NCI-H2196 (cell line): Measurements from ENCODE around the gene SBF2.
"Not testable (repeated sequence)": the region's sequence is repeated elsewhere in the genome, so short reads cannot be mapped to it uniquely, and the experiment has no call there.

Source experiments
- DNase-seq: peaks from one replicate; lab custom pipeline; 2025; ENCODE audit not compliant: unreplicated experiment; lab: John Stamatoyannopoulos, UW

The SBF2 gene

GRCh38 chr11:10022764-10023163 is 271.3 kb downstream of the SBF2 start:
- DNase-seq = no peak

- DNase-seq = no peak
Observed at GRCh38 chr11:10021563-10021962, 272.5 kb downstream of the SBF2 start.

GRCh38 chr11:10019906-10020682 is 273.9 kb downstream of the SBF2 start:
- peak; percentile 9 for DNase-seq

DNA sequence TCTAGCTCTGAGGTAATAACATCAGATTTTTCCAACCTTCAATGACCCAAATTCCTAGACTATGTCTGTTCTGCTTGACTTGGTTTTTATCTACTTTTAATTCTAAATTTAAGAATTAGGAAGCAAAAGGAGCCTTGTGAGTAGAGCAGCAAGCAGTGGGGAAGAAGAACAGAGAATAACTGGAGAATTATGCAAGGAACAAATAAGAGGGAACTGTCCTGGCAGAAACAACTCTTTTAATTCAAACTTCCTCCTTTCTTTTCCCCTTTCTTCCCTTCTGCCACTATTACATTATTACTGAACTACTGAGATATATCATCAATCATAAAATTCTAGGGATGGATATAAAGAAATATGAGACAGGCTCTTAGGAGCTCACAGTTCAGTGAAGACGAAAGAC is 276.1 kb downstream of the SBF2 start:
- DNase-seq = no peak

DNA sequence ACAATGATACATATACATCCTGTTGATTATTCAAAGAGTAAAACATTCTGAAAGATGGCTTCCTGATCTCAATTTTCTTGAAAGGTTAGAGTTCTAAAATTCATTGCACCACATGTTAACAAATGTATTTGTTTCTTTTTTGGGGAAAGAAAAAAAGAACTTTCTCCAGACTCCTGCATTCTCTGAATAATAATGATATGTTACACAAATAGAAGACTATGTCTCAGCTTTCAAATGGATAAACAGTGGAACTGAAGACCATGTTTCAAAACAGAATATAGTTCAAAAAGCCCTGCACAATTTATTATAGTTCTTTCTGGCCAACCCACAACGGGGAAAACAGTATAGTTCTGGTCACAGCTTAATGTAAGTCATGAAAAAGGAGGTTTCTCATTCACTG is 277.0 kb downstream of the SBF2 start:
- DNase-seq = no peak

DNA sequence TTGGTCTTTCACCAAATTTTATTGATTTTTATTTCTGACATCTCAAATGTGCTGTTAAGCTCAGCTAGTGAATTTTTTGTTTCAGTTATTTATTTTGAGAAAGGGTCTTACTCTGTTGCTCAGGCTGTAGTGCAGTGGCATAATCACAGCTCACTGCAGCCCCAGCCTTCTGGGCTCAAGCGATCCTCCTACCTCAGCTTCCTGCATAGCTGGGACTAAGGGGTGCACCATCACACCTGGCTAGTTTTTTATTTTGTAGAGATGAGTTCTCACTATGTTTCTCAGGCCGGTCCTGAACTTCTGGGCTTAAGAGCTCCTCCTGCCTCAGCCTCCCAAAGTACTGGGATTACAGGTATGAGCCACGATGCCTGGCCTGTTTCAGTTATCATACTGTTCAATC is 282.0 kb downstream of the SBF2 start:
- DNase-seq = no peak

DNA sequence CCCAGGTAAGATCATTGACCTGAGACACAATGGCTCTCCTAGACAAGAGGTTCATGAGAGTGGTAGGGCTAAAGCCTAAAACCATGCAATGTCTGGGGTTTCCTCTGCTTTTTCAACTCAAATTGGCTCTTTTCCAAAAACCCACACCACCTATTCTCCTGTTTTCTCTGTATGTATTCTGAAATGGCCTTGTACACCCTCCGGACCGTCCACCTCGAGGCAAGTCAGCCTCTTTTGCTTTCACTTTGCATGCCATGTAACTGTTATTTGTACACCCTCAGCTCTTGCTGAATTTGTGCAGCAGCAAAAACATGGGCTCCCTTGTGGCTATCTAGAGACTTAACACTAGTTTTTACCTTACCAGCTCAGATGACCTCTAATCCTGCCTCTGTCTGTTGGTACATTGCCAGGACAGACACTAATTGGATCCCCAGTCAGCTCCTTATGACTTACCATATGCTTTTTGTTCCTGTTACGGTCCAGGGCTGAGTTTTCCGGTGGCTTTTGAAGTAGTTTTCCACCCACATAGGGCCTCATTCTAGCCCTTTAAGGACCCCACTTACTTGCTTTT is 288.0 kb downstream of the SBF2 start:
- no peak for DNase-seq

- DNase-seq = no peak
Observed at GRCh38 chr11:10004526-10005113, 289.4 kb downstream of the SBF2 start.

DNA sequence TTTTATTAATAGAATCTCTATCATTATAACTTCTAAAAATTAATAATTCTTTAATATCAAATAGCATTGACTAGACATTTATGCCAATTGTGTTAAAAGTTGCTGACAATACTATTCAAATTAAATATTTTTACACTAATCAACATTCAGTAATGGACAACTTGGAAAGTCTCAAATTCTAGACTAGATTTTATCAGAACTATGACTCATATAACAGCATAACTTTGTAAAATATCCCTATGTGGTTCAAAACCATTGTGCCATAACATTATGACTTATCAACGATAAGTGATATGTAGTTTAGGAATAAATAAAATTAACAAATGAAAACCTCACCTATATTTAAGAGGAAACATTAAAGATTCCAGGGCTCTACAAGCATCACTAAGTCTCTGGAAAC is 291.8 kb downstream of the SBF2 start:
- no peak for DNase-seq

DNA sequence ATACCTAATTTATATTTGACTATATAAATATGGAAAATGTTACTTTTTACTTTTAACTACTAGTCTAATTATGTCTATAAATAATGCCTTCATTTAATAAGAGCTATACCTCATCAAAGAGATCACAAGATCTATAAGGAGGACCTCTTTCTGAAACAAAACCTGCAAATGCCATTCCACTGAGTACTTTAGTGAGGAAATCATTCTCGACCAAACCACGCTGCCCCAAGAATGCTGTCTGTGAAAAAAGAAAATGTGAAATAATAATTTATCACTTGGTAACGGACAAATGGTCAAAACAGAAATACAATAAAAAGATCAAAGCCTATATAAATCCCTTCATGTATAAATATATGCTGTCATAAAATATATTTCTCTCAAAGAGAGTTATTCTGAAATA is 301.7 kb downstream of the SBF2 start:
- no peak for DNase-seq

GRCh38 chr11:9990221-9990973 is 303.6 kb downstream of the SBF2 start:
- DNase-seq = peak; percentile 12

DNA sequence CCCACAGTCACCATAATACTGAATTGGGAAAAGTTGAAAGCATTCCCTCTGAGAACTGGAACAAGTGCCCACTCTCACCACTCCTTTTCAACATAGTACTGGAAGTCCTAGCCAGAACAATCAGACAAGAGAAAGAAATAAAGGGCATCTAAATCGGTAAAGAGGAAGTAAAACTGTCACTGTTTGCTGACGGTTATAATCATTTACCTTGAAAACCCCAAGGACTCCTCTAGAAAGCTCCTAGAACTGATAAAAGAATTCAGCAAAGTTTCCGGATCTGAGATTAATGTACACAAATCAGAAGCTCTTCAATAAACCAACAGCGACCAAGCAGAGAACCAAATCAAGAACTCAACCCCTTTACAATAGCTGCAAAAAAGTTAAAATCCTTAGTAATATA is 306.7 kb downstream of the SBF2 start:
- DNase-seq = not testable (repeated sequence)

DNA sequence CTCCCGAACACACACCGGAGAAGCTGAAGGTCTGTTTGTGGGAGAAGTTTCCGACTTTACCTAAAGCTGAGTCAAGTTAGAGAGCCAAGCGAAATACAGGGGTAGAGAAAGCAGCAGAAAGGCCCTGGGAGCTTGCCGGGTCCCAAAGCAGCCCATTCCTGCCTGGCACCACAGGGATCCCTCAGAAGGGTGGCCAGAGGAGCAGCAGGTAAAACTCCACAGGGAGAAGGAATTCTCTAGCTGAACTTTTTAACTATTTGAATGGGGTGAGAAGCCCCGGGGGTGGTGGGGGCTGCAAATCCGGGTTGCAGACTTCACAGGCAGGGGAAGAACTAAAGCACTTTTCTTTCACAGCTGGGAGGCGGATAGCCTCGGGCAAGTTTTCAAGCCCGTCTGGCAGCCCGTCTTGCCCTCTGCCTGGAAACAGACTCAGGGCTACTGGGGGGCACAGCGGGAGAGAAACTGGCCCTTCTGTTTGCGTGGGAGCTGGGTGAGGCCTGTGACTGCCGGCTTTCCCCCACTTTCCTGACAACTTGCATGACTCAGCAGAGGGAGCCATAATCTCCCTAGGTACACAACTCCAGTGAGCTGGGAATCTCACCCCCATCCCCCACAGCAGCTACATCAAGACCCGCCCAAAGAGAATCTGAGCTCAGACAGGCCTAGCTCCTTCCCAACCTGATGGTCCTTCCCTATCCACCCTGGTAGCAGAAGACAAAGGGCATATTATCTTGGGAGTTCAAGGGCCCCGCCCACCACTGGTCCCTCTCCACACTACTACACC is 311.0 kb downstream of the SBF2 start:
- no peak for DNase-seq

- DNase-seq = no peak
Observed at GRCh38 chr11:9982127-9982795, 311.8 kb downstream of the SBF2 start.

GRCh38 chr11:9980931-9981330 is 313.1 kb downstream of the SBF2 start:
- no peak for DNase-seq

GRCh38 chr11:9977554-9977953 is 316.5 kb downstream of the SBF2 start:
- no peak for DNase-seq

- DNase-seq = no peak
Observed at GRCh38 chr11:9974375-9974774, 319.6 kb downstream of the SBF2 start.

DNA sequence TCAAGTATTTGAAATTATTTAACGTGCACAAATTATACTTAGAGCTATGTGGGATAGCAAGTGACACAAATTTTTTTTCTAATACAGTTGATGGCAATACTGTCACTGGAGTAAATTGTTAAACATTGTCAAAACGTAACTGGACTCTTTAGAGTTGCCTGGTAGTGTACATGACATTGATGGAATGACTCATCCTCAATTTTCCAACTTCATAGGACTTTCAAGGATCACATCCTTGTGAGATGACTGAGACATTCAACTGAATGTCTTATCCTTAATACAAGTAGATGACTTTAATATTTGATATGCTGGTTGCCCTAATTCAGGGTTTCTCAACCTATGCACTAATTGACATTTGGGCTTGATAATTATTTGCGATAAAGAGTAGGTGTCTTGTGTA is 320.1 kb downstream of the SBF2 start:
- DNase-seq = no peak

GRCh38 chr11:9972989-9973388 is 321.0 kb downstream of the SBF2 start:
- DNase-seq = peak; percentile 30

DNA sequence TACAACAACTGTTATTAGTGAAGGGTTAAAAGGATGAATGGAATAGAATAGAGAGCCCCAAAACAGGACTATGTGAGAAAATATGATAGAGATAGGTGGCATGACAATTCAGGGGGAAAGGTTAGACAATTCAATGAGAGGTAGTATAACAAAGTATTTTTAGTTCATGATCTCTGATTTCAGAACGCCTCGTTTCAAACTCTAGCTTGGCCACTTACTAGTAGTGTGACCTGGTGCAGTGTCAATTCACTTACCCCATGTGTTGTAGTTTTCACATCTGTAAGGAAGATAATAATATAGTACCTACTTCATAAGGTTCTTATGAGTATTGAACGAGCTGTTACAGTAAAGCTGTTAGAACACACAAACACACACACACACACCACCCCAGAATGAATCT is 322.1 kb downstream of the SBF2 start:
- DNase-seq = no peak

DNA sequence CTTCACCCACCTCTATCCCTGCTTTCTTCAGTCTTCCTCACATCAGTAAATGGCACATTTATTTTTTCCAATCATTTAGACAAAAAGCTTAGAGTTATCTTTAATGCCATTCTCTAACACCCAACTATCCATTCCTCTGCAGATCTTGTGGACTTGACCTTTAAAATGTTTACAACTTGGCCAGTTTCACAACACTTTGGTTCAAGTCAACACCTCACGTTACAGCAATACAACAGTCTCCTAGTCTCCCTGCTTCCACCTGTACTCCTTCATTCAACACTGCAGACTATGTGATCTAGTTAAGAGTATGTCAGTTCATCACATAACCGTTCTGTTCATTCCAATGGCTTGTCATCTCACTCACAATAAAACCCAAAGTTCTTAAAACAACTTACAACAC is 325.0 kb downstream of the SBF2 start:
- no peak for DNase-seq
